HuH-7.5 (cell line): ENCODE measurements around the gene NOLC1.
A peak's percentile ranks its signal among the peaks of the same experiment; 100 is the strongest.

Experiments used
- DNase-seq: peaks from one replicate; pipeline ENCODE4 v3.0.0; 2011; ENCODE audit warnings: low spot score

NOLC1 gene

GRCh38 chr10:102121739-102122372 lies 30.3 kb upstream of the NOLC1 start:
- peak; percentile 45 for DNase-seq

DNA sequence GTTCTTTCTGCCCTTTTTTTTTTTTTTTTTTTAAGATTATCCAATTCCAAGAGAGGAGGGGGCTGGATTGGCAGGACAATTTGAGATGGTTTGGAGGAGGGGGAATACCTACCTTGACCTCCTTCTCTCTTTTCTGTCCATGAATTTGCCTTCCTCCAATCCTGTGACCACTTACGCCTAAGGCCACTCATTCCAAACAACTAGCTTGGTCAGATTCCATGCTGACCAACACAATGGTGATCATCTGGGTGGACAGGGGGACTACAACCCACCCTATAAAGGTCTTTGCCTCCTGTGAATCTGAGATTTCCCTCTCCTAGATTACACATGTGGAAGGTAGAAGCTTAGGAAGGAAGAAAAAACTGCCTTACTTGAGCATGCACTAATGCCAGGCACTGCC lies 29.7 kb upstream of the NOLC1 start:
- DNase-seq, result no peak

DNA sequence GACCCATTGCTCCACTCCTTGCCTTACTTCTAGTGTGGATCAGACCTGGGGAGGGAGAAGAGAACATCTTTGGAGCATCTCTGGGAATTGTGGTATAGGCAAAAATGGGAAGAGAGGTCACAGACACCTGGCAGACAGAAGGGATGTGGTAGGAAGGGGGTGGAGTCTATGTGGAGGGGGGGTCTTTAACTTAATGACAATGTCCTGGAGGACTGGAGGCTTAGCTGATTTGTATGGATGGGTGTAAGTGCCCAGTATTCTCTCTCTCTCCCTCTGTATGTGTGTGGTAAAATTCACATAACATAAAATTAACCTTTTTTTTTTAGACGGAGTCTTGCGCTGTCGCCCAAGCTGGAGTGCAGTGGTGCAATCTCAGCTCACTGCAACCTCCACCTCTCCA lies 29.0 kb upstream of the NOLC1 start:
- no peak for DNase-seq

DNA sequence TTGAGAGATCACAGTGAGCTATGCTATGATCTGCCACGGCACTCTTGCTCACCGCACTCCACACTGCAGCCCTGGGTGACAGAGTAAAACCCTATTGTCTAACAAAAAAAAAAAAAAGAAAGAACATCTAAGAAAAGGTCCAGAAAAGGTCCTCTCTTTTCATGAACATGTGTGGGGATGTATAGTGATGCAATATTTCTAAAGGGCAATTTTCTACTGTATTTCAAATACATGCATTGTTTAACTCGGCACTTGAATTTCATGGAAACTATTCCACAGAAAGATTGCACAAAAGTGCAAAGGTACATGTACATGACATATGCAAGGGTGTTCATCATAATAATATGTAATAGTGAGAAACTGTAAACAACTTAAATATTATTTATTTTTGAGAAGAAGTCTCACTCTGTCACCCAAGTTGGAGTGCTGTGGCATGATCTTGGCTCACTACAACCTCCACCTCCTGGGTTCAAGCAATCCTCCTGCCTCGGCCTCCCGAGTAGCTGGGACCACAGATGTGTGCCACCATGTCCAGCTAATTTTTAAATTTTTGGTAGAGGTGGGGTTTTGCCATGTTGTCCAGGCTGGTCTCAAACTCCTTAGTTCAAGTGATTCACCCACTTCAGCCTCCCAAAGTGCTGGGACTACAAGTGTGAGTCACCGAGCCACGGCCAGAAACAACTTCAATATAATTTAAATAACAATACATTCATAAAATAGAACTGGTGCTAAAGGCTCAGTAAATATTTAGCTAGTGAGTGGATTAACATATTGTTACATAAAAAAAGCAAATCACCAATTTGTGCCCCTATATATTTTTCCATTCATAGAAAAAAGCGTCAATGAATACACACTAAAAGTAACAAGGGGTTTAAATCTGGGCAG lies 20.7 kb upstream of the NOLC1 start:
- DNase-seq, result no peak

DNA sequence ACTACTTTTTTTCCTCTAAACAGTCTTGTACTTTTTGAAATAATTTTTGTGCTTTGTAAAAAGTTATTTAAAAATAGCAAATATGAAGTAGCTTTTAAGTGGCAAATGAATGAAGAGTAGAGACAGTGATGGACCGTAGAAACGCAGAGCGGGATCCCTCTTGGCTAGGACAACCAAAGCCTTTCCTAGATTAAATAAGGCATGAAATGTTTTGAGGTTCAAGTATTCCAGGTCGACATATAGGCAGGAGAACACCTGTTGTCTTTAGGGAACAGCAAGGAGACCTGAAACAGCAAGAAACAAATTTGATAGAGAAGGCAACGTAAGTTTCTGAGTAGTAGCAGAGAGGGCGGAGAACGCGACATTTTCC lies 20.0 kb upstream of the NOLC1 start:
- DNase-seq, result no peak

- peak; percentile 93 for DNase-seq
Observed at GRCh38 chr10:102132563-102133372, 19.4 kb upstream of the NOLC1 start, which contains the start of gene PPRC1. Gene PPRC1, plus strand, starts transcription at chr10:102133040. Its CDS starts 29 bp downstream, at chr10:102133069.

- peak; percentile 80 for DNase-seq
Observed at GRCh38 chr10:102133373-102134195, 18.6 kb upstream of the NOLC1 start.

GRCh38 chr10:102134416-102134815 lies 17.8 kb upstream of the NOLC1 start:
- DNase-seq, result no peak

DNA sequence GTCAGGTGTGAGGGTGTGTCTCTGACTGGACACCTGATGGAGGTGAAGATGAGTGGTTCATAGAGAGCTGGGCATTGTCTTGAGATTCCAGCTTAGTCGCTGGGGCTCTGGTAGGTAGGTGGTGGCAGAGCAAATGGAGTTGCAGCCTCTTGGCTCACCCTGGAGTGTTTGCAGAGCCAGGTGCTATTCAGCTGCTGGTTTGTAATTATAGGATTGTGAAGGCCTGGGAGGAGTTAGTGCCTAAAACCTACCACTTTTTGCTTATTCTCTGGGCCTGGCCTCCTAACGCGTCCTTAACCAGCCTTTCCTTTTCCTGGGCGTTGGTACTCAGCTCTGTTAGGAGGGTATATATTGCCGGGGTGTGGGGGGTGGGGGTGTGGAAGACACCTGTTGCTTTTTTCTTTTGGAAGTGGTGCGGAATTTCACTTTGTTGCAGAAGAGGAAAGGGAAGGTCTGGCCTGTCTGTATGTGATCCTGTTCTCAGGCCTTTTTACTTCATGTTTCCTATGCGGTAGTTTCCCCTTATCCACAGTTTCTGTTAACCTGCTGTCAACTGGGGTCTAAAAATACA lies 16.1 kb upstream of the NOLC1 start:
- no peak for DNase-seq

DNA sequence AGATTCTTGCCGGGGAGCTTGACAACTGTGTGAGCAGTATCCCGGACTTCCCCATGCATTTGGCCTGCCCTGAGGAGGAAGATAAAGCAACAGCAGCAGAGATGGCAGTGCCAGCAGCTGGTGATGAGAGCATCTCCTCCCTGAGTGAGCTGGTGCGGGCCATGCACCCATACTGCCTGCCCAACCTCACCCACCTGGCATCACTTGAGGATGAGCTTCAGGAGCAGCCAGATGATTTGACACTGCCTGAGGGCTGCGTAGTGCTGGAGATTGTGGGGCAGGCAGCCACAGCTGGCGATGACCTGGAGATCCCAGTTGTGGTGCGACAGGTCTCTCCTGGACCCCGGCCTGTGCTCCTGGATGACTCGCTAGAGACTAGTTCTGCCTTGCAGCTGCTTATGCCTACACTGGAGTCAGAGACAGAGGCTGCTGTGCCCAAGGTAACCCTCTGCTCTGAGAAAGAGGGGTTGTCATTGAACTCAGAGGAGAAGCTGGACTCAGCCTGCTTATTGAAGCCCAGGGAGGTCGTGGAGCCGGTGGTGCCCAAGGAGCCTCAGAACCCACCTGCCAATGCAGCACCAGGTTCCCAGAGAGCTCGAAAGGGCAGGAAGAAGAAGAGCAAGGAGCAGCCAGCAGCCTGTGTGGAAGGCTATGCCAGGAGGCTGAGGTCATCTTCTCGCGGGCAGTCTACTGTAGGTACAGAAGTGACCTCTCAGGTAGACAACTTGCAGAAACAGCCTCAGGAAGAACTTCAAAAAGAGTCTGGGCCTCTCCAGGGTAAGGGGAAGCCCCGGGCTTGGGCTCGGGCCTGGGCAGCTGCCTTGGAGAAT lies 12.7 kb upstream of the NOLC1 start:
- no peak for DNase-seq

- DNase-seq, result no peak
Observed at GRCh38 chr10:102140218-102140617, 12.0 kb upstream of the NOLC1 start.

DNA sequence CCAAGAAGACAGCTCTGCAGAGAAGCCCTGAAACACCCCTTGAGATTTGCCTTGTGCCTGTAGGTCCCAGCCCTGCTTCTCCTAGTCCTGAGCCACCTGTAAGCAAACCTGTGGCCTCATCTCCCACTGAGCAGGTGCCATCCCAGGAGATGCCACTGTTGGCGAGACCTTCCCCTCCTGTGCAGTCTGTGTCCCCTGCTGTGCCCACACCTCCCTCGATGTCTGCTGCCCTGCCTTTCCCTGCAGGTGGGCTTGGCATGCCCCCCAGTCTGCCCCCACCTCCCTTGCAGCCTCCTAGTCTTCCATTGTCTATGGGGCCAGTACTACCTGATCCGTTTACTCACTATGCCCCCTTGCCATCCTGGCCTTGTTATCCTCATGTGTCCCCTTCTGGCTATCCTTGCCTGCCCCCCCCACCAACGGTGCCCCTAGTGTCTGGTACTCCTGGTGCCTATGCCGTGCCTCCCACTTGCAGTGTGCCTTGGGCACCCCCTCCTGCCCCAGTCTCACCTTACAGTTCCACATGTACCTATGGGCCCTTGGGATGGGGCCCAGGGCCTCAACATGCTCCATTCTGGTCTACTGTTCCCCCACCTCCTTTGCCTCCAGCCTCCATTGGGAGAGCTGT lies 11.2 kb upstream of the NOLC1 start:
- no peak for DNase-seq

- DNase-seq, result no peak
Observed at GRCh38 chr10:102141583-102142107, 10.5 kb upstream of the NOLC1 start.

- no peak for DNase-seq
Observed at GRCh38 chr10:102146971-102147428, 5.2 kb upstream of the NOLC1 start.

- DNase-seq, result no peak
Observed at GRCh38 chr10:102147561-102147960, 4.6 kb upstream of the NOLC1 start.

GRCh38 chr10:102148275-102148674 lies 3.9 kb upstream of the NOLC1 start:
- no peak for DNase-seq

GRCh38 chr10:102150970-102151773 lies 1.0 kb upstream of the NOLC1 start:
- no peak for DNase-seq

DNA sequence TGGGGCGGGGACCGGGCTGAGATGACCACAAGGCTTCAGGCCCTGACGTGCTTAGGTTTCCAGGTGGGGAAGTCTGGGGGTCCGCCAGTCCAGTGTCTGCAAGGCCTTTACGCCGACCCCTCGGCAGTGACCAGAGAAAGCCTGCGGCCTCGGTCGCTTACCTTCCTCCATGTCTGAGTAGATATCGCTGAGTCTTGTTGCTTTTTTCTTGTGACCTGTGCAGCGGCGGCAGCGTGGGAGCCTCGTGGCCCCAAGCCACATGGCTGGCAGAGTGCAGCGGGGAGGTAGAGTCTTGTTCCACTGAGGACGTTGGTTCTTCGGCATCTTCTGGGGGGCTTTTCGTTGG lies 329 bp downstream of the NOLC1 start:
- no peak for DNase-seq

DNA sequence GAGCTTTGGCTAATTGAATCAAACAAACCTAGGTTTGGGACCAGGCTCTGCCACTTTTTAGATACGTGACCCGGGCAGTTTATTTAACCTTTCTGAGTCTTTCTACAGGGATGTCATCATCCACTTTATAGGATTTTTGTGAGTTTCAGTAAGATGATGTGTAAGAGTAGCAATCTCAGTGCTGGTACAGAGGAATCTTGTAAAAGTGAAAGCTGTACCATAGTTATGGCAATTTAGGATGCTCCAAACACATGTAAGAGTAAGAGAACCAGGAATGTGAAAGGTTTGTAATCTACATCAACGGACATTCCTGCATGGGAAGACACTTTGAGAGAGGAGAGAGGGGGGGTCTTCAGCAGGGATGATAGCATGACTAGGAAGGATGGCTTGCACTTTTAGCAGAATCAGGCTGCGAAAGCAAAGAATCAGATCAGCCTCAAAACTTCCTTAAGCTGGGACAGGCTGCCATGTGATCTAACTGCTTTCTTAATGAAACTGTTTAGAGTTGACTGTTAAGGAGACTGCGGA lies 968 bp downstream of the NOLC1 start:
- DNase-seq, result no peak
